Activated naive CD4-positive, alpha-beta T cell treated with anti-CD3 and anti-CD28 coated beads, Interleukin-2, amount 50 U/mL, for 16 hours (primary cell): ENCODE data around the gene KLF2.
"Not testable (repeated sequence)": the region's sequence is repeated elsewhere in the genome, so short reads cannot be mapped to it uniquely, and the experiment has no call there.

Source experiments
- DNase-seq: peaks from one replicate; pipeline ENCODE4 v3.0.0-alpha.2; 2020

The KLF2 gene

DNA sequence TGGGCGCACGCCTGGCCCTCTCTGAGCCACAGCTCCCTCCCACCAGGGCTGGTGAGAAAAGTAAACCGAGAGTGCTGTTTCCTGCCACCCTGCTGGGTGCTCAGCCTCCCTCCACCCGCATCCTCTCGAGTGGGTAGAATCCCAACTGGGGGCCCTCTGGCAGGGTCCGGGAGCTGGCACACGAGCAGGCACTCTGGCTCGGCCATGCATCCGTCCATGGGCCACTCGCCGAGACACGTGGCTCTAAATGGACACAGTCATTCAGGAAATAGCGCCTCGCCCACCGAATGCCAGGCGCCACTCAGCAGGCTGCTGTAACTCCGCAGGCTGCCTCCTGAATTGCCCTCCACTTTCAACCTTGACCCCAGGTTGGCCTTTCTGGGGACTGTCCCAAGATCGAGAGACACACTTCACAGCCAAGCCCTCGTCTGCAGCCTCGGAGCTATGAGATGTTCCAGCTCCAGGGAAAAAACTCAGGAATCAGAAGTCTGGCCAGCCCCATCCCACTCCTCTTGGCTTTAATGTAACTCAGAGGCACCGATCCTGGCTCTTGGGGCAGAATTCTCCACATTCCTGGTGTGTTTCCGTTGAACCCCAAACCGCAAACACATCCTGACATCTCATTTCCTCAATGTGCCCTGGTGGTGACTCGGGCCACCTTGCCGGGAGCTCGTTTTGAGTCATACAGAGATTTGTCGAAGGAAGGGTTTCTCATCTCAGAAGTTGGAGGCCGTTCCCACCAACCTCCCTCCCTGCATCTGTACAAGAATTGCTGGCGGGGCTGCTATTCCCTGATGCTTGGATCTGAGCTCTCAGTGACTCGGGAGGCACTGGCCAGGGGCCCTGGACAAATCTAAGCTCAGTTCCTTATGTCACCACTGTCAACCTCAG, 14.1 kb downstream of the KLF2 start:
- peak; percentile 54 for DNase-seq

DNA sequence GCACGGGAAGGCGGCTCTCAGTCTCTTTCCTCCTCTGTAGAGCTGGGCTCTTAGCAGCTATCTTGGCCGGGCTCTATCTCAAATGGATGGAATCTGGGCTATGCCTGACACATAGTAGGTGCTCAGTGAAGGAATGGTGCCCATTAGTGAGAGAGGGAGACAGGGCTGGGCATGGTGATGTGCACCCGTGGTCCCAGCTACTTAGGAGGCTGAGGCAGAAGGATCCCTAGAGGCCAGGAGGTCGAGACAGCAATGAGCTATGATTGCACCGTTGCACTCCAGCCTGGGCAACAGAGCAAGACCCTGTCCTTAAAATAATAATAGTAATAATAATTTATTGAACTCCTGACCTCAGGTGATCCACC, 14.7 kb downstream of the KLF2 start:
- DNase-seq = no peak

DNA sequence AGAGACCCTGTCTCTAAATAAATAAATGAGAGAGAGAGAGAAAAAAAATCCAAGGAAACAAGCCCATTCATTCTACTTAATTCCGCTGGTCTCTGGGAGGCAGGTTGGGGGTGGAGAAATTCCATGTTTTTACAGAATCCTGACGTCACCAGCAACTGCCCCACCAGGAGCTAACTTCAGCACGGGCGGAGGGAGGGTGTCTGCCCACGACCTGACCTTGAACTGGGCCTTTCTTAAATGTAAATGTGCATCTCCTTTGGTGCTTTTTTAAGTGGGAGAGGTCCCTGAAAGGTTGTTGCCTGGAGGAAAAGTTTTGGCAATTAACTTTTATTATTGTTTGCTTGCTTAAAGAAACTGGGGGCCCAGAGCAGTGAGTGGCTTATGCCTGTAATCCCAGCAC, 15.5 kb downstream of the KLF2 start:
- DNase-seq = no peak

DNA sequence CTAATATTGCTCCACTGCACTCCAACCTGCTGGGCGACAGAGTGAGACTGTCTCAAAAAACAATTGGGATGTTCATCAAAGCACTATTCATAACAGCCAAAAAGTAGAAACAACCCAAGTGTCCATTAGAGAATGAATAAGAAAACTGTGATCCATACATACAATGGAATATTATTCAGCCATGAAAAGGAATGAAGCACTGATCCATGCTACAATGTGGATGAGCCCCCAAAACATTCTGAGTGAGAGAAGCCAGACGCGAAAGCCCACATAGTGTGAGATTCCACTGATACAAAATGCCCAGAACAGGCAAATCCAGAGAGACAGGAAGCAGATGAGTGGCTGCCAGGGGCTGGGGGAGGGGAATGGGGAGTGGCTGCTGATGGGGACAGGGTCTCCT, 16.0 kb downstream of the KLF2 start:
- DNase-seq = no peak

DNA sequence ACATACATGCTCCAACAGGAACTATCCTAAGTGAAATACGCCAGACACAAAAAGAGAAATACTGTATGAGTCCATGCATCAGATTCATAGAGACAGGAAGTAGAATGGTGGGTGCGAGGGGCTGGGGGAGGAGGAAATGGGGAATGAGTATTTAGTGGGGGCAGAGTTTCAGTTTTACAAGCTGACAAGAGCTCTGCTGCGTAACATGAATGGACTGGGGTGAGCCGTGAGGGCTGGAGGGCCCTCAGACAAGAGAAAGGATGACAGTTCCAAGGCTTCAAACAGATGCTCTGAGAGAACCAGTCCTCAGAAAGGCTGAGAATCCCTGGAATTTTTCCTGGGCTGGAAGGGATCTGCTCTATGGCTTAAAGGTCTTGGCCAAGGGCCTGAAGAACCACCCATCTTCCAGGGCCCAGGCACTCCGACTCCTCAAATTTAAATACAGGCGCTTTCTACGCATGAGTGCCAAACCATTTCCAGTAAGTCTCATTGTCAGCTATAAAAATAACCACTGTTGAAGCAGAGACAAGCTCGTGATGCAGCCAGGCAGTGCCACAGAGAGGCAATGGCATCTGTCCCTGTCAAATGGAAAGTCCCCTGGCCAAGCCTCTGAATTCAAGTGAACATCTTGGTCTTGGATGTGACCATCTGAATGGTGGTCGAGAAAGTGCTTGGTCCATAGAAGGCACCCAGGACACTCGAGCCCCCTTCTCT, 17.5 kb downstream of the KLF2 start:
- peak; percentile 69 for DNase-seq

DNA sequence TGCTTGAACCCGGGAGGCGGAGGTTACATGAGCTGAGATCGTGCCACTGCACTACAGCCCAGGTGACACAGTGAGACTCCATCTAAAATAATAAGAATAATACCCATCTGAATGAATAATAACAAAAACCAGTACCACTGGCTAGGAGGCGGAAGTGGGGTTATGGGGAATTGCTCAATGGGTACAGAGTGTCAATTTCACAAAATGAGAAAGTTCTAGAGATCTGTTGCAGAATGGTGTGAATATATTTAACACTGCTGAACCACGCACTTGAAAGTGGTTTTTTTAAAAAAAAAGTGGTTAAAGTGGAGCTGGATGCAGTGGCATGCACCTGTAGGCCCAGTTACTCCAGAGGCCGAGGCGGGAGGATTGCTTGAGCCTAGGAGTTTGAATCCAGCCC, 18.5 kb downstream of the KLF2 start:
- no peak for DNase-seq

DNA sequence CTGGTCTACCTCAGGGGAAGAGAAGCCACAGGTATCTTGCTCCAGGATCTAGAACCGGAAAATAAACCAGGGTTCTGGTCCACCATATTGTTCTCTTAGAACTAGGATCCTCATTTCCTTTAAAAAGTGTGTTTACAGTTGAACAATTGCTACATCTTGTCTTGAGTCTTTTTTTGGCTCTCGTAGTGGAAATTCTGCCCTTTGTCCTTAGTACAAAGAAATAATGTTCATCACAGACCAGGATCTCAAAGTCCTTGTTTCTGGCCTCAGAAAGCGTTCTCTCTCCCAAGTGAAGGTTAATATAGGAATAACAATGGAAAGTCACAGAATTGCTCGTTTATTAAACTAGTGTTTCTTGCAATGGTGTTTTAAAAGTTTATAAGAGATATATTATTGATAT, 20.8 kb downstream of the KLF2 start:
- DNase-seq = no peak

DNA sequence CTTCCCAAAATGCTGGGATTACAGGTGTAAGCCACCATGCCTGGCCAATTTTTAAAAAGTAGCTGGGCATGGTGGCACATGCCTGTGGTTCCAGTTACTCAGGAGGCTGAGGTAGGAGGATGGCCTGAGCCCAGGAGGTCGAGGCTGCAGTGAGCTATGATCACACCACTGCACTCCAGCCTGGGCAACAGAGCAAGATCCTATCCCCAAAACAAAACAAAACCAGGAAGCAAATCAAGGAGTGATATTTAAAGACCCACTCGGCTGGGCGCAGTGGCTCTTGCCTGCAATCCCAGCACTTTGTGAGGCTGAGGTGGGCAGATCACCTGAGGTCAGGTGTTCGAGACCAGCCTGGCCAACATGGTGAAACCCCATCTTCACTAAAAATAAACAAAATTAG, 22.5 kb downstream of the KLF2 start:
- DNase-seq = not testable (repeated sequence)

DNA sequence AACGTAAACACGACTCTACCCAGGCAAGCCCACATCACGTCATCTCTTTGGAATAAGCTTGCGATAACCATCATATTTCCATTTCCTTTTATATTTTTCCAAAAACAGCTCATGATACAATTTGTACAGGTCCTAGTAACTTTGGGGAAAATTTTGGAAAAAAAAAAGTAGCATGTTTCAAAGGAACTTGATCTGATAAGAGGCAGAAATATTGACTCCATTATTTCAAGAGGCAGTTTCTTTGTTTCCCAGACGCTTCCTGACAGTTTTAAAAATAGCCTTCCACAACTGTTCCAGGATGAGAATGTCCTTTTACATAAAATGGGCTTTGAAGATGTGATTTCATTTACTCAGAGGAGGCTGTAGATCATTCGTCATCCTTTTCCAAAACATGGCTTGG, 23.1 kb downstream of the KLF2 start:
- DNase-seq = no peak

DNA sequence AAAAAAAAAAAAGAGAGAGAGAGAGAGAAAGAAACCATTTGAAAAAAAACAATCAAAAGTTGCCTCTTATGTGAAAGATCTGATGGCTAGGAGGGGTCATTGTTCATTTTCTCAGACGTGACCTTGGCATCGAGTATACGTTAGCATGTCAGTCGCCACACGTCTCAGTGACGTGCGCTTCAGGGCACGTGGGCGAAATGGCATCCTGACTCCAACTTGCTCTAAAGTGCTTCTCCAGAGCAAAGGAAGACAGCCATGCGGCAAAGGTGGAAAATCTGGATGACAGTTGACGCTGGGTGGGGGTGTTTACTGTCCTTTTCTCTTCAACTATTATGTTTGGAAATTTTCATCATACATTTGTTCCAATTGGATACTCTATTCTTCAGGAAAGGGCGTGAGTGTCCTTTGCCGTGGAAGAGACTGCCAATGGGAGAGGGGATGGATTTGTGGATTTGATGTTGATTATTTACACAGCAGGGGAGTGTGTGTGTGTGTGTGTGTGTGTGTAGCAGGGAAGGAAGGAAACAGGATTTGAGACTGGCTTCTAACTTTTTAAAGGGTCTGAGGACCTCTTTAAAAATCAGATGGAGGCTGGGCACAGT, 25.0 kb downstream of the KLF2 start:
- DNase-seq = no peak

DNA sequence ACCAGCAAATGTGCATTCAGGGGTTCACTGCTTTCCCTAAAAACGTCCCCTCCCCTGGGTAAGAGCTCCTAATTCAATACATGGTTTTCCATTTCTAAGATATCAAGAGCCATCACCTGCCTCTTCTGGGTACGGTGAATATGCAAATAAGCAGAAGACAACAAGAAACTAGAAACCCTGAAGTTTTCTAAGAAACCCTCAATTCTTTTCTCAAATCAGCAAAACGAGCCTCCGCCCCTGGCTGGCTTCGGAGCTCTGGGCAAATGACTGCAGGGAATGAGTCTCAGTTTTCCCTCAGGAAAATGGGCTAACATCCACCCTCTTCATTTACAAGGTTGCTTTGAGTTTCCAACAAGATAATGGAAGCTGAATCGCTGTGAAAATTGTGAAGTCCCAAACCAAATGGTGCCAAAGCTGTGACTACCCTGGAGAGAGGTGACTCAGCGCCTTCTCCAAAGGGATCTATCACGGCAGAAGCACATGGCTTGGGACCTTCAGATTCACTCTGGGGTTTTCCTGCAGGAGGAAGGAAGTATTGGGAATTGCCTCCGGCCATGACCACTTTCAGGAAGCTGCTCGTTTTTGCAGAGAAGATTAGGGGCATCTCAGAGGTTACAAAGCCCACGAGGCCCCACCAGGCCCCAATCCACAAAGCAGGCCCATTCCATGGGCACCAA, 26.6 kb downstream of the KLF2 start:
- DNase-seq = no peak

DNA sequence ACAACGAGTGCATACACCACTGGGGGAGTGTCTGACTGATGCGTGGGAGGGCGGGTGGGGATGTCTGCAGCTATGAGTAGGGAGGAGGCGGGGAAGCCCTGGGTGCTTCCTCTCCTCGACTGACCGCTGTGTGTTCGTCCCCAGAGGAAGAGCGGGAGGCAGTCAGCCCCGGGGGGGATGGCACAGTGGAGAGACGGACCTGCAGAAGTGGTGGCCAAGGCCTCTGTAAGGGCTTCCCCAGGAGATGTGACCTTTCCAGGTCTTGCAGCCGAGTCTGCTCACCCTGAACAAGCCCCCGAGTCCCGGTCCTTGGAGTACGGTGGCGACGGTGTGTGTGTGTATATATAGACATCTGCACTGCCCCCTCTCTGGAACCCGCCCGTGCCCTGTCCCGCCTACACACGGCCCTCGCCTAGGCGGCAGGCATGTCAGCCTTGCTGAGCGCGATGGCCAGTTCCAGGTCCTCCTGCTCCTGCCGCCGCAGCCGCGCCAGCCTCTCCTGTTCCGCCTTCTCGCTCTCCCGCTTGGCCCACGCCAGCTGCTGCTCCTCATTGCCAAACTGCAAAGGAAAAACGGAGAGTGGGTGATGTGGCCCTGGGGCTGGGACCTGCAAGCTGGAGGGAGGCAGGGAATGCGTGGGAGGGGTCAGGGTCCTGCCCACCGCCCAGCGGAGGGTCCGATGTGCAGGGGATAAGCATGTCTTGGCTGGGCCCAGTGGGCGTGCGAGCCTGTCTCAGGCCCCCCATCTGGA, 30.8 kb downstream of the KLF2 start:
- no peak for DNase-seq

DNA sequence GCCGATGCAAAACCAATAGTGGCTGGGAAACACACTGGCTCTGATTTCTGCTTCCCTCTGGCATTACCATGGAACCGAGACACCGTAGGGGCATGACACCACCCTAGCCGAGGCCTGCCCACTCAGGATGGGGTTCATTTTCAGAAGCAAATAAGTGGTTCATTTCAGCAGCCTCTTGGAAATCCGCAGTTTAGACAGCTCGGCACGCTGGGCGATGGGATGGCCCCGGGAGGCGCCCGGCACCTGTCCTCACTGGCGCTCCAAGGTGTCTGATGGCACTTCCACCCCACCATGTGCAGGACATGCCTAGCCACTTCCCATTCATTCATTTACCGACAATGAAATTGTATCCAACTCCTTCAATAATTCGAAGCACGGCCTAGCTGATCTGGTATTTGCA, 33.8 kb downstream of the KLF2 start:
- no peak for DNase-seq

DNA sequence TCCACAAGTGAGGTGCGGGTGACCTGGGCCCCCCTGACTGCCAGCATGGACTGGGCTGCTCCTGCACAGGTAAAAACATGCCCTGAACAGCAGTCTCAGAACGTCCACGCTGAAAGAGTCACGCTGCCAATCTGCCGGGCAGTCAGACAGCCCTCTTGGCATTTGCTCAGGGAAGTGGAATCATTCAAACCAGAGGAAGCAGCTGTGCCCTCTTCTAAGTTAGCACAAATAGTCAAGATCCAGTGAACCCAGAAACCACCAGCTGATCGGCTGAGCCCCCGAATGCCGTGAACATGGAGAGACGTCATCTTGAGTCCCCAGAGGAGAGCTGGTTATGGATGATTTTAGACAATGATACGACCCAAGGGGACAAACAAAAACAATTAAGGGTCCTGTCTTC, 34.4 kb downstream of the KLF2 start:
- no peak for DNase-seq

DNA sequence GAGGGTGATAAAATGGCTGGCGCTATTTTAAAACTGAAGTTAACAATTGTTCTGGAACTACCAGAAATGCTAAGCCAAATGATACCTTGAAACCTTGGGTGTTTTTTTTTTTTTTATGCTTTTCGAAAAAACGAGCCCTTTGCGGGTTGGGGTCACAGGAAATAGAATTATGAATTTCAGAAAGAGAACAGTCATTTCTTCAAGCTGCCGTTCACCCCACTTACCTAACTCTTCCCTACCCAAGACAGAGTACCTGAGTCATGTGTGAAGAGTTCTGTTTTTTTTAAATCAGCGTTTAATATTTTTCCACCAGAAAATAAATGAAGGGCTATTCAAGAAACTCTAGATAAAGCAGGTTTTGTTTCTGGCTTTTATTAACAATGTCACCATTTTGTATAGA, 35.3 kb downstream of the KLF2 start:
- no peak for DNase-seq

DNA sequence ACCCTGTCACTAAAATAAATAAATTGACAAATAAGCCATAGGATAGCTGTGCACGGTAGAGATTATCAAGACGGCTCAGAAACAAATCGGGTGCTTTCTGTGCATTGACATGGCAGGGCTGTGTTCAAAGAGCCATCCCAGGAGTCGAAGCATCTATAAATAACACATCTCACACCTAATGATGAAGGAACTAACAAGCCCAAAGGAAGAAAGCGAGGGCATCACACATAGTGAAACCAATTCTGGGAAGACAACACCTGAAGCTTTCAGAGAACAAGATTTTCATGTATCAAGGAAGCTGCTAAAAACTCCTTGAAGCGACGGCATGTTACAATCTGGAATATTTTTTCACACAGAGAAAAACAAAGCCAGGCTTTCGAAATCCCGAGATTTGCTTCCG, 36.1 kb downstream of the KLF2 start:
- no peak for DNase-seq

DNA sequence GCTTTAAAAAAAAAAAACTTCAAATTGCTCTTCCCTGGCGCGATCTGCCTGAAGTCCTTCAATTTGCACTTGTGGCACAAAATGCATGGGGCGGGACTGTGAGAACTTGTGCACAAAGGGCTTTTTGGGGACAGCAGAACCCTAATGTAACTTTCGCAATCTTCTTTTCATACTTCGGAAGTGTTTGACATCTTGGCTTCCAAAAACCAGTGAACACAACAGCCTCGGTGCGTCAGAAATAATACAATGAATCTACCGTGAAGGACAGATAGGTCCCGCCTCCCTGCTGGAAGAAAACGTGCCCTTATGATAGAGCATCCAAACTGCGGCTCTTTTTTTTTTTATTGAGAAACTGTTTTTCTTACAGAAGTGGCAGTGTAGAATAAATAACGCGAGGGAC, 36.6 kb downstream of the KLF2 start:
- no peak for DNase-seq

DNA sequence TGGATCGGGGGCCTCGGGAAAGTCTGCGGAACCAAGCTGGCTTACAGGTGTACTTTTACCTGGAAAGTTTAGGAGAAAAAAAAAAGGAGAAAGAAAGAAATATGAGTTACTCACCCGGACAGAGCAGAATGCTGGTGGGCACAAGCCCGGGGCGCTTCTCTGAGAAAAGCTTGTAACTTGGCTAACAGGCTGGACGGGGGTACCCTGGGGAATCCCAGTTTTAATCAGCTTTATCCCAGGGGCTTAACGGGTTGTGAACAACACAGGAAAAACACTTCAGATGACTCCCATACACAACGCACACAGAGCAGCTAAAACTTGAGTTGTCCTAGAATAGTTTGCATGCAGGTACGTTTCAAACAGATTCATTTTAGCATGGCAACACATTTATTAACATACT, 37.3 kb downstream of the KLF2 start:
- DNase-seq = no peak

DNA sequence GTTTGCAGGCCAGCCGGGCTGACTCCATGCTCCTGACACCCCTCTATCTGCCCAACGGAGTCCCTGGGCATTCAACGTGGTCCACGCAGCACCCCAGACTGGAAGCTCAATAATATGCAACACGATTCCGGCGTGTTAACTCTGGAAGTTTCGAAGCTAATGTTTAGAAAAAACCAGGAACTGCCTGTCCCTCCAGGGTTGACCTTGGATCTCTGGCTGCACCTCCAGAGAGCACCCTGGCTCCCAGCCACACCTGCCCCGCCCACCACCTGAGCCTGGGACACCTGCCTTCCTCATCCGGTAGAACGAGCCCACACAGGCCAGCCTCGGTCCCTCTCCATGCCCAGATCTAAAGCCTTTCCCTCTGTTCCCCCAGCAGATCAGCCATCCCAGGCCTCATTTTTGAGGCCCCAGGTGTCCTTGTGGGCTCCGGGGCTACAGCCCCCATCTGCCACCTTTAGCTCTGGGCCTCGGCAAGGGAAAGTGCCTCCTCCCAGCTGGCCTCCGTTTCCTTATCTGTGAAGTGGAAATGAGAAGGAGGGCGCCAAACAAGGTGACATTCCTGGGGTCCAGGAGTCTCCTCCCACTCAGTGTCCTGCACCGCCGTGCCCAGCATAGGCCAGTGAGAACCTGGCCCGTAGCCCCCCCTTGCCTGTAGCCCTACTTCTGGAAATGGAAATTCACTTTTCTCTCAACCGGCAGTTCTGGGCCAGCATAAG, 38.7 kb downstream of the KLF2 start:
- no peak for DNase-seq

DNA sequence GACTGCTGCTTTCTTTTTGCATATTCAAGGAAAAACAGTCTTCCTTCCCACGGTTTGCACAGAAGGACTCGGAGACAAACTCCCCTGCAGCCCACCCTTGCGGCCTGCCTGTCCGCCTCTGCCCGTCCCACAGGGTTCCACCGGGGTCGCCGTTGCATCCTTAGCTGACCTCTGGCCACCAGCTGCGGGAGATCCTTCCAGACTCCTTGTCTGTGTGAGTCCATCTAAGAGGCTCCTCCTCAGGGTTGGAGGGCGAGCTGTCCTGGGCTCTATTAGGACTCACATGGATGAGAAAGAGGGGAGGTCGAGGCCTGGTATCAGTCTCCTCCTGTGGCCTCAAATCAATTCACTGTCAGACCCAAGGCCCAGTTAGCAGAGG, 39.2 kb downstream of the KLF2 start:
- no peak for DNase-seq

DNA sequence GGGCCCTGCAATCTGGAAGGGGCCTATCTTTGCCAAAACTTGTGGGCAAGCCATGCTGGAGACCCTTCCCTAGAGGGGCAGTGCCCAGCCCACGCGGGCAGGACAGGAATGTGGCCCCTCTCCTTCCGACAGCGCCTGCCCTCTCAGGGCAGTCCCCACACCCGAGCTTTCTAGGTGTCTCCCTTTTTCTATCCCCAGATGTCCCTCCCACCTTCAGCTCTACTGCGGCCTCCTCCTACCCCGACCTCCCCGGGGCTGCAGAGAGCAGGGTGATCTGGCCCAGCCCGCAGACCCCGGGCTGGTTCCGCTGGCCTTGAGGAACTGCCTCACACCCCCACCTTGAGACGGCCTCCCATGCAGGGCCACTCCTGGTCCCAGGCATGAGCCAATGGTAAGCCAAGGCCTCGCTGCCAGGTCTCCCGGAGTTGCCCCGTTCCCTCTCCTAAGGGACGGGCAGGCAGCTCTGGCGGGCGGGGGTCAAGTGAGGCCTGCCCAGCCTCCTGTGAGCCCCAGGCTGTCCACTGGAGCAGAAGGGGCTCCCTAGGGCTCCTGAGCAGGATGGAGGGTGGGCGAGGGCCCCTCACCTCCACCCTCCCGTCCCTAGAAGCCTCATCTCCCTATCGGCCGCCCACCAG, 39.7 kb downstream of the KLF2 start:
- DNase-seq = no peak
